HCT116 (cell line): Measurements from ENCODE around the gene DYNLT3. TPM values are rescaled to one million over a fixed set of nuclear protein-coding genes. Genes with fewer than 3 reads are reported as not detected.

Source experiments
- ATAC-seq: fragments of 200-7000 bp; cut with Tn5 transposase; 2 replicates; pipeline ENCODE4 v1.9.1; 2020; ENCODE audit warnings: mild to moderate bottlenecking, moderate library complexity
- BruUV-seq: library from RNA; stranded (reverse); fragments of 400-500 nt; replicated peaks from 2 replicates; lab custom pipeline; 2021; lab: Mats Ljungman, UMichigan
- CTCF ChIA-PET: fragments of 300-600 bp; sonication (Branson Sonifier 250); formaldehyde crosslinking; loops from one replicate; lab custom pipeline; 2021; ENCODE audit warnings: antibody characterized with exemption; lab: Charles Lee
- POLR2A ChIA-PET: fragments of 300-600, 350-600 bp; sonication (Branson Sonifier 250); formaldehyde crosslinking; loops from one replicate; lab custom pipeline; 2021; ENCODE audit warnings: antibody characterized with exemption; lab: Charles Lee
- RAD21 ChIA-PET, 2 experiments: fragments of 300-600 bp; sonication (Branson Sonifier 250); formaldehyde crosslinking; loops; one replicate each; lab custom pipeline; 2023; ENCODE audit warnings: low total read pairs in 2 of 2; ENCODE audit not compliant: uncharacterized antibody in 2 of 2, unreplicated experiment in 2 of 2, low non-redundant PET in 1 of 2; lab: Charles Lee
- DNase-seq: peaks from one replicate; pipeline ENCODE4 v3.0.0-alpha.2; 2010; ENCODE audit warnings: low read depth, low spot score
- H2AFZ ChIP-seq: fragments of 200-600 bp; shearing (Covaris generic), sonication (generic); 2 replicates; pipeline ENCODE4 v1.6.1; 2017; ENCODE audit warnings: low read depth, mixed run types, mixed read lengths, antibody characterized with exemption, low read length; ENCODE audit not compliant: poor library complexity, severe bottlenecking
- H3K27ac ChIP-seq: 2 replicates; pipeline ENCODE4 v1.5.1; 2012; ENCODE audit warnings: low read depth, low read length
- H3K27me3 ChIP-seq: fragments of 200-600 bp; sonication (generic); 2 replicates; pipeline ENCODE4 v1.6.1; 2016; ENCODE audit warnings: mixed run types, low read length, mixed read lengths; ENCODE audit not compliant: insufficient read depth
- H3K36me3 ChIP-seq, 2 experiments: fragments of 200-500 bp in 1 of 2; fragments of 200-600 bp in 1 of 2; sonication (Bioruptor generic) in 1 of 2; sonication (generic) in 1 of 2; 2 replicates each; pipeline versions ENCODE4 v1.5.1 to v1.6.1; 2014 to 2016; ENCODE audit warnings: low read length in 2 of 2, inconsistent platforms in 1 of 2, mixed read lengths in 1 of 2, mixed run types in 1 of 2; ENCODE audit not compliant: insufficient read depth in 2 of 2, control insufficient read depth in 1 of 2
- H3K4me1 ChIP-seq, 2 experiments: fragments of 200-600 bp in 1 of 2; sonication (generic) in 1 of 2; 2 replicates each; pipeline versions ENCODE4 v1.5.1 to v1.6.1; 2012 to 2017; ENCODE audit warnings: low read length in 2 of 2, inconsistent platforms in 1 of 2, mild to moderate bottlenecking in 1 of 2, mixed read lengths in 1 of 2, mixed run types in 1 of 2, moderate library complexity in 1 of 2; ENCODE audit not compliant: insufficient read depth in 2 of 2, control insufficient read depth in 1 of 2
- H3K4me2 ChIP-seq: fragments of 200-600 bp; sonication (generic); 2 replicates; pipeline ENCODE4 v1.6.1; 2017; ENCODE audit warnings: mixed run types, low read length, mixed read lengths
- H3K4me3 ChIP-seq, 2 experiments: fragments of 200-600 bp in 1 of 2; sonication (generic) in 1 of 2; replicated peaks in 1 of 2; 2 replicates each; pipeline ENCODE4 v1.5.1; 2011 to 2016; ENCODE audit warnings: low read length in 2 of 2, control low read depth in 1 of 2, low read depth in 1 of 2, mild to moderate bottlenecking in 1 of 2, mixed read lengths in 1 of 2, mixed run types in 1 of 2
- H3K79me2 ChIP-seq: fragments of 200-600 bp; sonication (generic); 2 replicates; pipeline ENCODE4 v1.6.1; 2017; ENCODE audit warnings: mild to moderate bottlenecking, mixed run types, low read length, moderate library complexity, mixed read lengths; ENCODE audit not compliant: insufficient read depth
- H3K9ac ChIP-seq: fragments of 200-600 bp; sonication (generic); 2 replicates; pipeline ENCODE4 v1.6.1; 2016; ENCODE audit warnings: low read length, mixed read lengths
- H3K9me2 ChIP-seq: fragments of 200-600 bp; sonication (generic), shearing (Covaris generic); 2 replicates; pipeline ENCODE4 v1.6.1; 2017; ENCODE audit warnings: mixed run types, mild to moderate bottlenecking, moderate library complexity; ENCODE audit not compliant: insufficient read depth
- H3K9me3 ChIP-seq, 2 experiments: fragments of 200-500 bp in 1 of 2; fragments of 200-600 bp in 1 of 2; sonication (Bioruptor generic) in 1 of 2; sonication (generic) in 1 of 2; 2 replicates each; pipeline ENCODE4 v1.6.1; 2014 to 2017; ENCODE audit warnings: low read length in 2 of 2, mixed read lengths in 2 of 2, inconsistent platforms in 1 of 2, low read depth in 1 of 2, mild to moderate bottlenecking in 1 of 2, mixed run types in 1 of 2, moderate library complexity in 1 of 2; ENCODE audit not compliant: control insufficient read depth in 1 of 2, insufficient read depth in 1 of 2
- H4K20me1 ChIP-seq: fragments of 200-600 bp; sonication (generic), shearing (Covaris generic); 2 replicates; pipeline ENCODE4 v1.6.1; 2017; ENCODE audit warnings: mixed run types, mild to moderate bottlenecking, moderate library complexity; ENCODE audit not compliant: insufficient read depth
- ATF3 ChIP-seq: IDR thresholded peaks from 2 replicates; pipeline ENCODE4 v1.6.1; 2012
- EZH2phosphoT487 ChIP-seq: fragments of 200-600 bp; IDR thresholded peaks from 2 replicates; pipeline ENCODE4 v1.6.1; 2018; ENCODE audit warnings: antibody characterized with exemption, borderline replicate concordance
- FOSL1 ChIP-seq: IDR thresholded peaks from 2 replicates; pipeline ENCODE4 v1.6.1; 2012; ENCODE audit warnings: low read depth
- JUND ChIP-seq: IDR thresholded peaks from 2 replicates; pipeline ENCODE4 v1.6.1; 2012
- RAD21 ChIP-seq: IDR thresholded peaks from 2 replicates; pipeline ENCODE4 v1.6.1; 2012; ENCODE audit warnings: low read depth, mild to moderate bottlenecking
- SP1 ChIP-seq: IDR thresholded peaks from 2 replicates; pipeline ENCODE4 v1.6.1; 2012; ENCODE audit warnings: low read depth
- SRF ChIP-seq: IDR thresholded peaks from 2 replicates; pipeline ENCODE4 v1.6.1; 2012; ENCODE audit warnings: low read depth
- intact Hi-C: fragments of 100-400 bp; cut with micrococcal nuclease; formaldehyde crosslinking; loops from 2 replicates; pipeline ENCODE4 v1.10.0; 2022
- total RNA-seq: library from RNA; stranded (reverse); gene quantifications from one replicate; pipeline ENCODE4 v1.2.1, GENCODE V29; 2021; ENCODE audit not compliant: unreplicated experiment
- TF ChIP-seq, protein P1 (sequence below): IDR thresholded peaks from 2 replicates; pipeline ENCODE4 v1.6.1; 2012

Gene DYNLT3
- total RNA-seq, 1 experiment from 2014 or later = 20.9 TPM

- H4K20me1 ChIP-seq = no peaks in the 10 kb centered on the region
- no peak overlapping the region; a peak in 1 of 4 replicates for H3K4me3 ChIP-seq
- no peak for TF ChIP-seq SRF
- TF ChIP-seq ATF3 = no peak
- TF ChIP-seq FOSL1 = peak; percentile 56
- TF ChIP-seq SP1 = peak; percentile 48
- TF ChIP-seq JUND = 0 out of 2 replicates have a peak, but pooled peaks have one; percentile 35
- no peaks in the 10 kb centered on the region for H3K79me2 ChIP-seq
- no peaks in the 10 kb centered on the region for H3K36me3 ChIP-seq
- BruUV-seq = no TSS peak
- DNase-seq (peak; percentile 6), ATAC-seq (no peak)
- H2AFZ ChIP-seq = peak overlapping the region; percentile 88
- H3K4me2 ChIP-seq = peak overlapping the region; percentile 52
- no peak overlapping the region for H3K27ac ChIP-seq
- H3K9me2 ChIP-seq = no peaks in the 10 kb centered on the region
- H3K9me3 ChIP-seq = no peaks in the 10 kb centered on the region
- H3K4me1 ChIP-seq = peaks cover 6 to 18% of the 10 kb centered on the region in 2 experiments; a peak in 3 of 4 replicates
- no peak overlapping the region for H3K9ac ChIP-seq
- intact Hi-C loops = no loop called here
- ChIA-PET RAD21 (no interaction called here), POLR2A (no interaction called here), CTCF (no interaction called here)
- no peaks in the 10 kb centered on the region for H3K27me3 ChIP-seq
Observed at GRCh38 chrX:37883196-37883595, 35.8 kb upstream of the DYNLT3 start.

DNA sequence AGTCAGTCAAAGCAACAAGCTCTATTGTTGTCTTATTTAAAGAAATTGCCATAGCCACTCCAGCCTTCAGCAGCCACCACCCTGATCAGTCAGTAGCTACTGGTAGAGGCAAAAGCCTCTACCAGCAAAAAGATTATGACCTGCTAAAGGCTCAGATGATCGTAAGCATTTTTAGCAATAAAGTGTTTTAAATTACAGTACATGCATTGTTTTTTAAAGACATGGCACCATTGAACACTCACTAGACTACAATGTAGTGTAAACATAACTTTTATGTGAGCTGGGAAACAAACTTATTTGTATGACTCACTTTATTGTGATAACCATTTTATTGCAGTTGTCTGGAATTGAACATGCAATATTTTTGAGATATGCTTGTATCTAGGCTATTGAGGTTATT lies 32.3 kb upstream of the DYNLT3 start:
- H3K27me3 ChIP-seq = no peaks in the 10 kb centered on the region
- H3K36me3 ChIP-seq = no peaks in the 10 kb centered on the region
- TF ChIP-seq SRF = no peak
- no peak for TF ChIP-seq RAD21
- TF ChIP-seq, protein P1, sequence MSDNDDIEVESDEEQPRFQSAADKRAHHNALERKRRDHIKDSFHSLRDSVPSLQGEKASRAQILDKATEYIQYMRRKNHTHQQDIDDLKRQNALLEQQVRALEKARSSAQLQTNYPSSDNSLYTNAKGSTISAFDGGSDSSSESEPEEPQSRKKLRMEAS = no peak
- TF ChIP-seq EZH2phosphoT487 = no peak
- H2AFZ ChIP-seq = no peak overlapping the region
- no peak overlapping the region for H3K4me3 ChIP-seq
- intact Hi-C loops = no loop called here
- ATAC-seq (no peak), DNase-seq (no peak)
- no peaks in the 10 kb centered on the region for H3K9me2 ChIP-seq
- no peaks in the 10 kb centered on the region for H3K9me3 ChIP-seq
- CTCF ChIA-PET = no interaction called here
- no peak overlapping the region for H3K9ac ChIP-seq
- H4K20me1 ChIP-seq = no peaks in the 10 kb centered on the region
- H3K4me2 ChIP-seq = no peak overlapping the region
- peaks cover 6 to 18% of the 10 kb centered on the region in 2 experiments; a peak in 3 of 4 replicates for H3K4me1 ChIP-seq
- POLR2A ChIA-PET = no interaction called here
- H3K27ac ChIP-seq = no peak overlapping the region
- RAD21 ChIA-PET = no interaction called here
- no peaks in the 10 kb centered on the region for H3K79me2 ChIP-seq
- BruUV-seq = no TSS peak
